Calu3 (cell line): Measurements from ENCODE around the gene CALML5. TPM values are rescaled to one million over a fixed set of nuclear protein-coding genes. Genes with fewer than 3 reads are reported as not detected.

Source experiments
- BruUV-seq: library from RNA; stranded (reverse); fragments of 400-500 nt; replicated peaks from 2 replicates; lab custom pipeline; 2021; lab: Mats Ljungman, UMichigan
- CTCF ChIA-PET: fragments of 300-600 bp; sonication (Branson Sonifier 250); formaldehyde crosslinking; loops from one replicate; lab custom pipeline; 2022; ENCODE audit warnings: antibody characterized with exemption; lab: Charles Lee
- DNase-seq: peaks from one replicate; pipeline ENCODE4 v3.0.0; 2022
- H3K27ac Mint-ChIP-seq: one replicate; pipeline ENCODE4 v1.8.0; 2022; ENCODE audit warnings: mixed read lengths; ENCODE audit not compliant: unreplicated experiment
- H3K27me3 Mint-ChIP-seq: one replicate; pipeline ENCODE4 v1.8.0; 2022; ENCODE audit warnings: mixed read lengths; ENCODE audit not compliant: unreplicated experiment
- H3K36me3 Mint-ChIP-seq: one replicate; pipeline ENCODE4 v1.8.0; 2022; ENCODE audit warnings: mild to moderate bottlenecking, moderate library complexity, mixed read lengths; ENCODE audit not compliant: insufficient read depth, unreplicated experiment
- H3K4me1 Mint-ChIP-seq: one replicate; pipeline ENCODE4 v1.8.0; 2022; ENCODE audit warnings: mild to moderate bottlenecking, low read depth, mixed read lengths; ENCODE audit not compliant: unreplicated experiment
- H3K4me3 Mint-ChIP-seq: one replicate; pipeline ENCODE4 v1.8.0; 2022; ENCODE audit warnings: mild to moderate bottlenecking, low read depth, moderate library complexity, mixed read lengths; ENCODE audit not compliant: unreplicated experiment
- H3K9me3 Mint-ChIP-seq: one replicate; pipeline ENCODE4 v1.8.0; 2022; ENCODE audit warnings: low read depth, mixed read lengths; ENCODE audit not compliant: unreplicated experiment
- intact Hi-C: fragments of 100-400 bp; cut with micrococcal nuclease; formaldehyde crosslinking; loops from one replicate; pipeline ENCODE4 v1.10.0; 2022; ENCODE audit not compliant: unreplicated experiment
- total RNA-seq: library from RNA; stranded (reverse); gene quantifications from 2 replicates; pipeline ENCODE4 v1.2.3, GENCODE V29; 2022
- TF ChIP-seq, protein P1 (sequence below): fragments of 200-600 bp; IDR thresholded peaks from one replicate; pipeline ENCODE4 v1.8.0; 2022; ENCODE audit warnings: antibody characterized with exemption; ENCODE audit not compliant: unreplicated experiment

Gene CALML5
- total RNA-seq, 1 experiment from 2014 or later, result not detected

DNA sequence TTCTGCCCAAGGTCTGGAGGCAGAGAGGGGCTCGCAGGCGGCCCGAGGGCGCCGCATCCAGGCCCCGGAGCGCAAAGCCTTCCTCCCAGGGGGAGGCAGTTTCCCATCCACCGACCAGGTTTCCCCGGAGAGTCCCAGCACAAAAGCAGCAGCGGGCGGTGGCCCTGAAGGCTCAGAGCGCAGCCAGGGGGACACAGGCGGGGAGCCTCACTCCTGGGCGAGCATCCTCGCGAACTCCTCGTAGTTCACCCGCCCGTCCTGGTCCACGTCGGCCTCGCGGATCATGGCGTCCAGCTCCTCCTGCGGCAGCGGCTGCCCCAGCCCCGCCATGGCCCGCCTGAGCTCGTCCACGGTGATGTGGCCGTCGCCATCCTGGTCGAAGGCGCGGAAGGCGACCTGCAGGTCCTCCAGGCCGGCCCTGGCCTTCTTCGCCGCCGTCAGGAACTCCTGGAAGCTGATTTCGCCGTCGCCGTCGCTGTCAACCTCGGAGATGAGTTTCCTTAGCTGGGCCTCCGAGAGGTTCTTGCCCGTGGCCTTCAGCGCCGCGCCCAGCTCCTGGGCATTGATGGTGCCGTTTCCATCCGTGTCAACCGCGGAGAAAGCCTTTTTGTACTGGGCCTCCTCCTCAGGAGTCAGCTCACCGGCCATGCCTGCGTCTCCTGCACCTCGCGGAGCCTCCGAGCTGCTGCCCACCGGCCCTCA is 428 bp downstream of the CALML5 start:
- DNase-seq, result no peak
- CTCF ChIA-PET, result no interaction called here
- TF ChIP-seq, protein P1, sequence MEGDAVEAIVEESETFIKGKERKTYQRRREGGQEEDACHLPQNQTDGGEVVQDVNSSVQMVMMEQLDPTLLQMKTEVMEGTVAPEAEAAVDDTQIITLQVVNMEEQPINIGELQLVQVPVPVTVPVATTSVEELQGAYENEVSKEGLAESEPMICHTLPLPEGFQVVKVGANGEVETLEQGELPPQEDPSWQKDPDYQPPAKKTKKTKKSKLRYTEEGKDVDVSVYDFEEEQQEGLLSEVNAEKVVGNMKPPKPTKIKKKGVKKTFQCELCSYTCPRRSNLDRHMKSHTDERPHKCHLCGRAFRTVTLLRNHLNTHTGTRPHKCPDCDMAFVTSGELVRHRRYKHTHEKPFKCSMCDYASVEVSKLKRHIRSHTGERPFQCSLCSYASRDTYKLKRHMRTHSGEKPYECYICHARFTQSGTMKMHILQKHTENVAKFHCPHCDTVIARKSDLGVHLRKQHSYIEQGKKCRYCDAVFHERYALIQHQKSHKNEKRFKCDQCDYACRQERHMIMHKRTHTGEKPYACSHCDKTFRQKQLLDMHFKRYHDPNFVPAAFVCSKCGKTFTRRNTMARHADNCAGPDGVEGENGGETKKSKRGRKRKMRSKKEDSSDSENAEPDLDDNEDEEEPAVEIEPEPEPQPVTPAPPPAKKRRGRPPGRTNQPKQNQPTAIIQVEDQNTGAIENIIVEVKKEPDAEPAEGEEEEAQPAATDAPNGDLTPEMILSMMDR, result no peak
- Mint-ChIP-seq H3K9me3 (no peaks in the 10 kb centered on the region), H3K4me1 (peaks cover 23% of the 10 kb centered on the region), H3K27me3 (no peaks in the 10 kb centered on the region), H3K36me3 (peaks cover 9% of the 10 kb centered on the region), H3K4me3 (no peak overlapping the region), H3K27ac (no peak overlapping the region)
- BruUV-seq, result no TSS peak
- intact Hi-C loops, result no loop called here

DNA sequence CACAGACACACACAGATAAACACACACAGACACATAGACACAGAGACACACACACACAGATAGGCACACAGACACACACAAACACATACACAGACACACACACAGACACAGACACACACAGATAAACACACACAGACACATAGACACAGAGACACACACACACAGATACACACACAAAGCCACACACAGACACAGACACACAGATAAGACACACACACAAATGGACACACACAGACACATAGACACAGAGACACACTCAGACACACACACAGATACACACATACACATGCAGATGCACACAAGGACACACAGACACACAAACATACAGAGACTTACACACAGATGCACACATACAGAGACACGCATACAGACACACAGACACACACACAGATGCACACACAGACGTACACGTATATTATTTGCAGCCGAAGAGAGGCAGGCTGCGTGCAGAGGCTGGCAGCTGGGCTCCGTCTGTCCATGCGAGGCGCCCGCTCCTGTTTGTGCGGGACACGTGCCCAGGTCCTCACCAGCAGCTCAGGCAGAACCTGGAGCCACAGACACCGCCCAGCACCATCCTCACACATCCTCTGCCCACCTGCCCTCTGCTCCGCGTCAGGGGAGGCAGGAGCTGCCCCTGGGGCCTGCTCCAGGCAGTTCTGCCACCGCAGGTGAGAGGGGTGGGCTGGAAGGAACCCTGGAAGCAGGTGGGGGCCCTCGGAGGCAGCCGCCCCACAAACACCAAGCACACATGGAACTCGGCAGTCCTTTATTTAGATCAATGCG is 1.2 kb downstream of the CALML5 start:
- BruUV-seq, result no TSS peak
- TF ChIP-seq, protein P1, result no peak
- H3K9me3 Mint-ChIP-seq, result no peaks in the 10 kb centered on the region
- CTCF ChIA-PET, result no interaction called here
- no peaks in the 10 kb centered on the region for H3K27me3 Mint-ChIP-seq
- H3K27ac Mint-ChIP-seq, result no peak overlapping the region
- intact Hi-C loops, result no loop called here
- no peak for DNase-seq
- H3K4me3 Mint-ChIP-seq, result no peak overlapping the region
- H3K36me3 Mint-ChIP-seq, result peaks cover 2% of the 10 kb centered on the region
- H3K4me1 Mint-ChIP-seq, result peaks cover 15% of the 10 kb centered on the region

DNA sequence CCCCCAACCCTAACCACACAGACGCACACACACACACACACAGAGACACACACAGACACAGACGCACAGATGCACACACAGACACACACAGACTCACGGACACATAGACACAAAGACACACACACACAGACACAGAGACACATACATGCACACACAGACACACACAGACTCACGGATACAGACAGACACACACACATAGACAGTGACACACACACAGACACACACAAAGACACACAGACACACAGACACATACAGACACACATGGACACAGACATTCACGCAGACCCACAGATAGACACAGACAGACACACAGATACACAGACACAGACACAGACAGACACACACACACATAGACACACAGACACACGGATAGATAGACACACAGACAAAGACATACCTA is 2.1 kb downstream of the CALML5 start:
- Mint-ChIP-seq H3K36me3 (no peaks in the 10 kb centered on the region), H3K4me1 (peaks cover 8% of the 10 kb centered on the region), H3K27ac (no peak overlapping the region), H3K27me3 (no peaks in the 10 kb centered on the region), H3K9me3 (no peaks in the 10 kb centered on the region), H3K4me3 (no peak overlapping the region)
- CTCF ChIA-PET, result no interaction called here
- intact Hi-C loops, result no loop called here
- no peak for DNase-seq
- no TSS peak for BruUV-seq
- TF ChIP-seq, protein P1, result no peak

DNA sequence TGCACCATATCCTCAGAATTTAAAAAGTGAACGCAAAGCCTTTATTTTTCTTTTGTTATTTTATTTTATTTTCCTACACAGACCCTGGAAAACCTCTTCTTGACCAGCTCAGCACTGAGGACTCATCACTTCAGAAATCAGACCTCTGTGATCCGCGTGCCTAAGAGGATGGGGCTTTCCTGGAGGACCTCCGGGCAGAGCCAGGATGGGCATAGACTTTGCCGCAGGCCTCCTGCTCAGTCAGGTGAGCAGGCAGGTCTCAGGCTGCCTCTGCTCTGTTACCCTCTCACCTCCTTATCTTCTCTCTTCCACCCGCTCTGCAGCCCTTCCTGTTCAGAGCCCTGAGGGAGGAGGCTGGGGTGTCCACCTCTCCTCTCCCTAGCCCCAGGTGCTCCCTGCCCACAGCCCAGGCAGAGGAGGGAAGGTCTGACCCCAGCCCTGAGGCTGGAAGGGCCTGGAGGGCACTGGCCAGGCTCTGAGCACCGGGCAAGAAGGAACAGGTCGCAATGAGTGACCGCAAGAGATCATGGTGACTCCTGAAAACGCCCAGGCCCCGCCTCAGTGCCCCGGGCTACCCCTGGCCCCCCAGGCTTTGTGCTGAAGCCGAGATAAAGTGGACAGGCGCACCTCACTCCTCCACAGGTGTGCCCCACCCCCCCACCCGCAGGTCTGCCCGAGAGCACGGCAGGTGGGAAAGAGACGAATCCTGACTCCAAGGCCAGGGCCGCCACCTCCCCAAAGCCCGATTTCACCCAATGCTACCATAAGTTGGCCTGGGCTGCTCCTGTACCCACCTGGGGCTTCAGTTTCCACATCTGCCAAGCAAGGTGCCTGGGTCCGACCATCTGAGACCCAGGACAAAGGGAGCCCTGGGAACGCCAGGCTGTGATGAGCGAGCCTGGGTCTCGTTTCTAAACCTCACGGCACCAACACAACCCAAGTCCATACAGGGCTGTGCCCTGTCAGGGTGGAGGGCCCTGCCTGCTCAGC is 2.8 kb downstream of the CALML5 start:
- no peak for DNase-seq
- H3K27ac Mint-ChIP-seq, result no peak overlapping the region
- CTCF ChIA-PET, result no interaction called here

More for the DNA sequence above, 2.8 kb downstream of the CALML5 start:
- TF ChIP-seq, protein P1, result no peak
- intact Hi-C loops, result no loop called here
- Mint-ChIP-seq H3K36me3 (no peaks in the 10 kb centered on the region), H3K4me3 (no peak overlapping the region), H3K9me3 (no peaks in the 10 kb centered on the region), H3K27me3 (no peaks in the 10 kb centered on the region), H3K4me1 (peaks cover 8% of the 10 kb centered on the region)
- BruUV-seq, result no TSS peak
